ENCODE data around the gene FTO. TPM values are rescaled to one million over a fixed set of nuclear protein-coding genes. Genes with fewer than 3 reads are reported as not detected.

The FTO gene
- total RNA-seq, 1 experiment from 2014 or later = 55.0 TPM

- POLR2A ChIA-PET = interaction anchor here (1.0 to 2.4 kb wide), 6 partner anchors 20 to 95 kb away, joined by 3 to 10 read pairs (median 6); no protein-coding TSS in a partner anchor
- no TSS peak for BruUV-seq (replicated peaks)
- no peaks in the 10 kb centered on the region for H3K9me3 Mint-ChIP-seq (ENCODE audit: unreplicated experiment)
- H3K27me3 Mint-ChIP-seq (ENCODE audit: insufficient read depth, unreplicated experiment) = no peaks in the 10 kb centered on the region
- CTCF ChIA-PET = interaction anchor here (0.6 to 1.2 kb wide), 3 partner anchors 8 to 347 kb away, joined by 3 to 4 read pairs (median 3); no protein-coding TSS in a partner anchor
- H3K36me3 Mint-ChIP-seq (ENCODE audit: insufficient read depth, unreplicated experiment) = peaks cover 7% of the 10 kb centered on the region
- intact Hi-C loops (cut with micrococcal nuclease) = no loop called here
- no peak for DNase-seq (ENCODE audit: unreplicated experiment)
- no peak for TF ChIP-seq CTCF (IDR thresholded peaks at IDR 0.05; ENCODE audit: unreplicated experiment)
- H3K4me3 Mint-ChIP-seq (ENCODE audit: unreplicated experiment) = no peak overlapping the region
- H3K4me1 Mint-ChIP-seq (ENCODE audit: insufficient read depth, unreplicated experiment) = peaks cover 36% of the 10 kb centered on the region
- peak overlapping the region; percentile 77 for H3K27ac Mint-ChIP-seq (ENCODE audit: low read depth, unreplicated experiment)
Measured at GRCh38 chr16:53863861-53864260, 159.9 kb downstream of the FTO start.

GRCh38 chr16:53864819-53865493 lies 161.0 kb downstream of the FTO start:
- no TSS peak for BruUV-seq (replicated peaks)
- Mint-ChIP-seq H3K27ac (ENCODE audit: low read depth, unreplicated experiment) (peak overlapping the region; percentile 77), H3K36me3 (ENCODE audit: insufficient read depth, unreplicated experiment) (peaks cover 13% of the 10 kb centered on the region), H3K27me3 (ENCODE audit: insufficient read depth, unreplicated experiment) (no peaks in the 10 kb centered on the region), H3K4me1 (ENCODE audit: insufficient read depth, unreplicated experiment) (peaks cover 36% of the 10 kb centered on the region), H3K4me3 (ENCODE audit: unreplicated experiment) (peak overlapping the region; percentile 0), H3K9me3 (ENCODE audit: unreplicated experiment) (no peaks in the 10 kb centered on the region)
- ChIA-PET POLR2A (interaction anchor here (0.6 to 2.4 kb wide), 15 partner anchors 12 to 1076 kb away, joined by 3 to 10 read pairs (median 4); no protein-coding TSS in a partner anchor), CTCF (interaction anchor here (0.6 to 1.2 kb wide), 2 partner anchors 9 to 430 kb away, joined by 3 to 4 read pairs; no protein-coding TSS in a partner anchor)
- intact Hi-C loops (cut with micrococcal nuclease) = loop anchor here (5.0 kb wide), 1 partner anchor 48 kb away; no protein-coding TSS in a partner anchor
- DNase-seq (ENCODE audit: unreplicated experiment) = peak; percentile 70
- no peak for TF ChIP-seq CTCF (IDR thresholded peaks at IDR 0.05; ENCODE audit: unreplicated experiment)

GRCh38 chr16:53865494-53865863 lies 161.5 kb downstream of the FTO start:
- Mint-ChIP-seq H3K27ac (ENCODE audit: low read depth, unreplicated experiment) (peak overlapping the region; percentile 77), H3K9me3 (ENCODE audit: unreplicated experiment) (peaks cover under 1% of the 10 kb centered on the region), H3K27me3 (ENCODE audit: insufficient read depth, unreplicated experiment) (no peaks in the 10 kb centered on the region), H3K4me3 (ENCODE audit: unreplicated experiment) (peak overlapping the region; percentile 0), H3K4me1 (ENCODE audit: insufficient read depth, unreplicated experiment) (peaks cover 36% of the 10 kb centered on the region), H3K36me3 (ENCODE audit: insufficient read depth, unreplicated experiment) (peaks cover 13% of the 10 kb centered on the region)
- POLR2A ChIA-PET = interaction anchor here (0.6 to 1.8 kb wide), 9 partner anchors 16 to 1076 kb away, joined by 3 to 9 read pairs (median 4); no protein-coding TSS in a partner anchor
- no TSS peak for BruUV-seq (replicated peaks)
- CTCF ChIA-PET = no interaction called here
- peak; percentile 79 for DNase-seq (ENCODE audit: unreplicated experiment)
- TF ChIP-seq CTCF (IDR thresholded peaks at IDR 0.05; ENCODE audit: unreplicated experiment) = no peak
- intact Hi-C loops (cut with micrococcal nuclease) = loop anchor here (5.0 kb wide), 1 partner anchor 48 kb away; no protein-coding TSS in a partner anchor

GRCh38 chr16:53866520-53866919 lies 162.6 kb downstream of the FTO start:
- ChIA-PET POLR2A (interaction anchor here (0.9 to 2.1 kb wide), 7 partner anchors 15 to 419 kb away, joined by 3 to 9 read pairs (median 7); no protein-coding TSS in a partner anchor), CTCF (interaction anchor here (0.6 kb wide), 1 partner anchor 110 kb away, joined by 3 read pairs; no protein-coding TSS in a partner anchor)
- Mint-ChIP-seq H3K36me3 (ENCODE audit: insufficient read depth, unreplicated experiment) (peaks cover 18% of the 10 kb centered on the region), H3K4me3 (ENCODE audit: unreplicated experiment) (no peak overlapping the region), H3K27ac (ENCODE audit: low read depth, unreplicated experiment) (peak overlapping the region; percentile 77), H3K27me3 (ENCODE audit: insufficient read depth, unreplicated experiment) (no peaks in the 10 kb centered on the region), H3K9me3 (ENCODE audit: unreplicated experiment) (peaks cover 9% of the 10 kb centered on the region), H3K4me1 (ENCODE audit: insufficient read depth, unreplicated experiment) (peaks cover 36% of the 10 kb centered on the region)
- intact Hi-C loops (cut with micrococcal nuclease) = loop anchor here (5.0 kb wide), 1 partner anchor 49 kb away; no protein-coding TSS in a partner anchor
- no TSS peak for BruUV-seq (replicated peaks)
- no peak for TF ChIP-seq CTCF (IDR thresholded peaks at IDR 0.05; ENCODE audit: unreplicated experiment)
- DNase-seq (ENCODE audit: unreplicated experiment) = no peak

All from MCF 10A (cell line).